HG02763 (cell line): ENCODE measurements around the gene HBP1.

Source experiments
- ATAC-seq: cut with Tn5 transposase; IDR thresholded peaks from one replicate; pipeline ENCODE4 v1.9.1; 2021; ENCODE audit warnings: mild to moderate bottlenecking, moderate library complexity; ENCODE audit not compliant: unreplicated experiment

HBP1 gene

DNA sequence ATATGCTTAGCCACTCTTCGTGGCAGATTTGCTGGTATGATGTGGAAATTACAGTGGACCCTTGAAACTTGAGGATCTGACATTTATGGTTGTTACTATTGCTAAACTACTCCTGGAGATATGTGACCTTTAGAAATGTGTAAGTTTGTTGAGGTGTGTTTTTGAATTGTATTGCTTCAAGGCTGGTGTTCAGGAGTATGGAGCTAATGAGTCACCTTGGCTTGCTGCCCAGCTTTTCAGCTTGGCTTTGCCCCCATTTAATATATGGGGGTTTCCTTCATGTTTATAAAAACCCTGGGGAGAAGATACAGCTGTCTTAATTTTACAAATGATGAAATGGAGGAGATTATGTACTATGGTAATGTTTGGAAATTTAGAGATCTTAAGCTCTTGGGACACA is 11.6 kb downstream of the HBP1 start:
- no peak for ATAC-seq

DNA sequence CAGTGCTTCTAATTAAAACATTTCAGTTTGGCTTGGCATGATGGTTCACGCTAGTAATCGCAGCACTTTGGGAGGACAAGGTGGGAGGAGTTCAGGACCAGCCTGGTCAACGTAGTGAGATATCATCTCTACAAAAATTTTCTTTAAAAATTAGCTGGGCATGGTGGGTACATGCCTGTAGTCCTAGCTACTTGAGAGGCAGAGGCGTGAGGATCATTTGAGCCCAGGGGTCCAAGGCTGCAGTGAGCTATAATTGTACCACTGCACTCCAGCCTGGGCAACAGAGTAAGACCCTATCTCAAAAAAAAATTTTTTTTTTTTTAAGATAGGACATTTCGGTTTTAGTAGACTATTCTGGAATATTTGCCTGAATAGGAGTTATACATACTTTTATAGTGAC is 12.4 kb downstream of the HBP1 start:
- no peak for ATAC-seq

DNA sequence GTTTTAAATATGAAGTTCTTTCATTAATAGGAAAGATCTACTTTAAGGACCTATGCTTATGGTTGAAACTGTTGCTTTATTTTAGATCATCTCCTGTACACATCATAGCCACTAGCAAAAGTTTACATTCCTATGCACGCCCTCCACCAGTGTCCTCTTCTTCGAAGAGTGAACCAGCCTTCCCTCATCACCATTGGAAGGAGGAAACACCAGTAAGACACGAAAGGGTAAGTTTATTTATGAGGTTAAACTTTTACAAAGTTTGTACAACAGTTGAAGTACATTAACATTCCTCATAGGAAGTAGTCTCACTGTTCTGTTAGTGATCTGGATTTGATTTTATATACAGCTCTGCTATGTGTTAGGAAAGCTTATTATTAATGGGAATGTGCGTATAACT is 16.9 kb downstream of the HBP1 start:
- no peak for ATAC-seq

DNA sequence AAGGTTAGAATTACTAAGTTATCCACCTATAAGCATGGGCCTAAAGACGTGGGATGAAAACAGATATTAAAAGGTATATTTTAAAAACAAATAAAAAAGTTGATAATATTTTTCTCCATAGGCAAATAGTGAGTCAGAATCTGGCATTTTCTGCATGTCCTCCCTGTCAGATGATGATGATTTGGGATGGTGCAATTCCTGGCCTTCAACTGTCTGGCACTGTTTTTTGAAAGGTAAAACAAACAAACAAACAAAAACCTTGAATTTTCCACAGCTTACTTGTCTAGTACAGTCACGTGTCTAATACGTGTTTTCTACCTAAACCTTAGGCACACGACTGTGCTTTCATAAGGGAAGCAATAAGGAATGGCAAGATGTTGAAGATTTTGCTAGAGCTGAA is 17.4 kb downstream of the HBP1 start:
- ATAC-seq: no peak

DNA sequence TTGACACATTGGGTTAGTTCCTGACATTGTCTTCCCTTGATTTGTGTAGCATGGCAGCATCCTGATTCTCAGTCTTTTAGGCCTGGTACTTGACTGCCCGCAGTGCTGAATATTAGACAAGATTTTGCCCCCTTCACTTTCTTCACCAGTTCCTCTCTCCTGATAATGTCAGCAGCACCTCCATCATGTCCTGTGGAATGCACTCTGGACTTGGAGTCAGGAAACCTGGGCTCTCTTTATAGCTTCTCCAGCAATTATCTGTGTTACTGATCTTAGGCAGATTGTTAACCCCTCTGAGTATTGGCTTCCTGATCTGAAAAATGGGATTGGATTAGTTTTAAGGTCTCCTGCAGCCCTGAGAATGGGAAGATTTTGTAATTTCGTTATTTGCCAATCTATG is 19.0 kb downstream of the HBP1 start:
- ATAC-seq: no peak

DNA sequence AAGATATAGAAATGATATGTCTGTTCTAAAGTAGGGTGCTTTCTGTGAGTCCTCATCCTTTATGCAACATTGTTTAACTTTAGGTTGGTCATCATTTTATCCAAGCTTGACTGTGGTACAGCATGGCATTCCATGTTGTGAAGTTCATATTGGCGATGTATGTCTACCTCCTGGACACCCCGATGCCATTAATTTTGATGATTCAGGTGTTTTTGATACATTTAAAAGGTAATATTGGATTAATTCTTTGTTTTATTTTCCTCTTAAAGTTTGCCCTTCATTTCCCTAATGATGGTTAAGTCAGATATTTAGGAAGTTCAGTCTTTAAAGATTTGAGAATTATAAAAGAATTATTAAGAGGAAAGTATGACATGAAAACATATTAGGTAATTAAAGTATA is 21.3 kb downstream of the HBP1 start:
- ATAC-seq: no peak

DNA sequence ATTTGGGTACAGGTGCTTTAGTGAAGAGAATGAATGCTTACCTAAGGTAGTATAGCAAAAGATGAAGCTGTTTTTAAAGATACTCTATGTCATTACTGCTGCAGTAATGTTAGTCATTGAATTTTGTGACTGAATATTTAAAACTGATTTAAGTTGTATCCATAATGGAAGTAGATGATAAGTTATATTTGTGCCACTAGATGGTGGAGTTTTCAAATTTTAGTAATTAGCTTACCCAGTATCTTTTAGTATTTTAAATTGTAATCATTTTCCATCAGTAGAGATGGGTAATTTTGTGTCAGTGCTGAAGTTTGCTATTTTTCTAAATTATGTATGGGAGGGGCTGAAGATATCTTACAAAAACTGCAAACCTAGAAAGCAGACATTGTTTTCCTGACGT is 25.2 kb downstream of the HBP1 start:
- no peak for ATAC-seq

DNA sequence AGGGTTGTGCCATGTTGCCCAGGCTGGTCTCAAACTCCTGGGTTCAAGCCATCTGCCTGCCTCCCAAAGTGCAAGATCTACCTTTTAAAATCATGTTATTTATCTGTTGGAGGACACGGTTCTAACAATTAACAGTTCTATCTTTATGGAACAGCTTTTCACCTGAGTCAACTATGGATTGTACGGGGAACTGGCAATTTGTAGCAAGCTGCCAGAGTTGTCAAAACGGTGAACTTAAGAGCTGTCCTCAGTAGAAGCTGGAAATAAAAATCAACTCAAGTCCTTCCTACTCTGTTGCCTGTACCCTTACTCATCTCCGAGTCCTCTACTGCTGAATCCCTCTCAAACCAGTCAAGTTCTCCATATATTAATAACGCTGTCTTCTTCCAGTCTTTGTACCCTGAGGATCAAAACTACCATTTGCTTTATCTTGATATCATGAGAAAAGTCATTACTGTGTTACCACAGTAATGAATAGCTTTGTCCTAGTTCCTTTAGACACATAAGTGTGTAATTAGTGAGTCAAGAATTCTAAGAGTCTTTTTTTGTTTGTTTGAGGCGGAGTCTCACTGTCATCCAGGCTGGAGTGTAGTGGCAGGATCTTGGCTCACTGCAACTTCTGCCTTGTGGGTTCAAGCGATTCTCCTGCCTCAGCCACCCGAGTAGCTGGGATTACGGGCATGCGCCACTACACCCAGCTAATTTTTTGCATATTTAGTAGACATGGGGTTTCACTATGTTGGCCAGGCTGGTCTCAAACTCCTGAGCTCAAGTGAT is 28.2 kb downstream of the HBP1 start:
- ATAC-seq: no peak

DNA sequence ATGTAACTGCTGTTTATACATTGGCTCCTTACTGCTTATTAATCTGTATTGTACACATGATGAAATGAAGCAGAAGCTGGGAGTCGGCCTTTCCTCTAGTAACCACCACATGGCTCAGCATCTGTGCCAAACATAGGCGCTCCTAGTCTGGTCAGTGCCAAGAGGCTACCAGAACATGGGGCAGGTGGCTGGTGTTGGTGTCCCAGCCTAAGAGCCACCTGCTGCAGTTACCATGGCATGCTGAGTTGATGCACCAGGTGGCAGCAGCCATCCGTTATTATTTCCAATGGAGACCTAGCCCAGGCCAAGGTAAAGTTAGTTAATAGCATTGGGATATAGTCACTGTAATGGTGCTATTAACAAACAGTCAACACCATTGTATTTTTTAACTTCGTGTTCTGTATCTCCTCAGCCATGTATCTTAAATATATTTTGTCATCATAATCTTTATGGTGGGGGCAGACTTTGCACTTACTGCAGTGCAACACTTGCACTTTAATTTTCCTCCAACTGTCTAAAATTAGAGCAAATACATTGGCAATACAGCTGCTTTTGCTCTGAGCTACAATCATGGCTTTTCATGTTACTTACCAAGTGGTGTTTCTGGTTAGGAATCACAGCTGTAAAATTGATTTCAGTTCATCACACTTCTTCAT is 33.1 kb downstream of the HBP1 start:
- no peak for ATAC-seq

DNA sequence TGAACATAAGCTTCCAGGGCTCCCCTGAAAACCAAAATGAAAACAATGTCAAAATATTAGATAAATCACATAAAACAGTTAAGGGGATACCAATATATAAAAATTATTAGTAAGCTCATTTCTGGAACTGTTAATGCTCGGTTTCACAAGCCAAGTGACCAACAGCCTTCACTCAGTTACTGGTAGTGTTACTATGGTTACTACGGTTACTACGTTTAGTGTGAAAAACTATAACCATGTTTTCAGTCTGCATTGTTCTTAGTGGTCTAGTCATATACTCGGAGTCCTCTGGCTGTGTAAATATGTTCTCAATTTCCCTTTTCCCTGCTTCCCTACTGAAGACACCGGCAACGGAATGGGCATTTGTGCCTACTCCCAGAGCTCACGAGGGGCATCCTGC is 34.8 kb downstream of the HBP1 start:
- ATAC-seq: no peak

DNA sequence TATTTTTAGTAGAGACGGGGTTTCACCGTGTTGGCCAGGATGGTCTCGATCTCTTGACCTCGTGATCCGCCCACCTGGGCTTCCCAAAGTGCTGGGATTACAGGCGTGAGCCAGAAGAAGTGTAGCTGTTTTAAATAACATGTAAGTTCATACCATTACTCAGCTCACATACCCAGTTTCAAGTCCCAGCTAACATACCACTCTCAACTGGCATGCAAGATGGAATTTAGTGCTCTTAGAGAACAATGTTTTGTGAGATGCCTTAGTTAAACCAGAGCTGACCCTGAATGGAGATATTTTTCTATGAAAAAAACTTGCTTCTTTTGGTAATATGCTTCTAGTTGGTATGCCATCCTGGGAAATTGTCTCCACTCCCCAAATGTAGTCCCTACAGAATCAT is 37.3 kb downstream of the HBP1 start:
- no peak for ATAC-seq

DNA sequence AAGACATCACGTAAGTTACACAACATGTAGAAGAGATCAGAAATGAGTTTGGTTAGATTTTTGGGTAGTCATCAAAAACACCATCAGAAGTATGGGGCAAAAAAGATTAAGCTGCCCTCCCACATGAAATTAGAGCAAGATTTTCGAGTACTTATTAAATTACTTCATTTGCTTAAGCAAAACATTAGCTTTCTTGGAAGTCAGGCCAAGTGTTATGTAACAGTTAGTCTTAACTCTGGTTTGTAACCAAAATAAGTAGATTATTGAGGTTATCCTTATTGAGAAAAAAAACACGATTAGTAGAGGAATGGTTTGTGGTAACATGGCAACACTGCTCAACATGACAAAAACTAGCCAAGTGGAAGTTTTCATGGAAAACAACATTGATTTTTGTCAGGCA is 37.9 kb downstream of the HBP1 start:
- no peak for ATAC-seq

DNA sequence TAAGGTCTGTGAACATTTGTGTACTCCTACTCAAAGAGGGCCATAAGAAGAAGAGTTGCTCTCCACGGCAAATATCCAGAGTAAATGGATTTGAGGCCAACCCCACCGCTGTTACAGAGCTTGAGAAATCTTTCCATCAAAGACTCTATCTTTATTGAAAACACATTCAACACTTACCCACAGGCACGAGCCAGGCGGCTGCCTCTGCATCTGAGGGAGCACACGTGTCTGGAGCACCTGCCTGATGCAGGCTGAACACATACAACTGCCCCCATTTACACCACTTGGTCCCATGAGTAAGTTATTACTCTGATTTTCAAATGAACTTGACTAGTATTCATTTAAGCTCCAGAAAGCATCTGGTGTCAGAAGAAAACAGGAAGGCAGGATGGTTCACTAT is 38.7 kb downstream of the HBP1 start:
- ATAC-seq: no peak

DNA sequence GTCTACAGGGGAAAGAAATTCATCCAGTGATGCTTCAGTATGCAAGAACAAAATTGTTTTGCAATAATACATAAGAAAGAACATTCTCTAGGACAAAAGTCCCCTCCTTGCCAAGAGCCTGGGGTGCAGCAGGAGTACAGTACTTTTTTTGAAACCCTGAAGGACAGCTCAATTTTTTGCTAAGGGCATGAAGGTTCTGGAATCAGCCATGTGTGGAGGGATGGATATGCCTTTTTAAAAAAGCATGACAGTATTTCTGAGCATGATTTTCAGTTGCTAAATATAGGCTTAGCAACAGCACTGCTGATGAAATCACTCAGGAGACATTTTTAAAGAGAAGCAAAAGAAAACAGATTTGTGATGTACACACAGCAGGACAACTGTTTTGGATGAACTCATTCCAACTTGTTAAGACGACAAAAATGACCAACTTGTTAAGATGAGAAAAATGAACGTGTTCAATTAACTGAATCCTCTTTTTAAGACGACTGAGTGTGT is 39.3 kb downstream of the HBP1 start:
- ATAC-seq: no peak

DNA sequence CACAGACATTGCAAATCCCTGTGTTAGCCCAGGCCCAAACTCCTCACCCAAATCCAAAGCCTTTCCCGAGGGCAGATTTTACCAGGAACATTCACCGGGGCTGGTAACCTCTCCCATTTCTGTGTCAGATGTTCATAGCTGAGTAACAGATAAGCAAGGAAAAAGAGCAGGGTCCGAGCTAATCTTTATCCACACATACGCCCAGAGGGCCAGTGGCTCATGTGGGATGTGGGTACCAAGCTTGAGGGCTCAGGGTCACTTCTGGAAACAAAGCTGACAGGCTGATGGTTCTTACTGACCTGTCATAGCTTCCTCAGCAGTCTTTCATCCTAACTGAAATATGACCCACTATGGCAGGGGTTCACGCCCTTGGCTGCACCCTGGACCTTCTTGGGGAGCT is 39.8 kb downstream of the HBP1 start:
- no peak for ATAC-seq

DNA sequence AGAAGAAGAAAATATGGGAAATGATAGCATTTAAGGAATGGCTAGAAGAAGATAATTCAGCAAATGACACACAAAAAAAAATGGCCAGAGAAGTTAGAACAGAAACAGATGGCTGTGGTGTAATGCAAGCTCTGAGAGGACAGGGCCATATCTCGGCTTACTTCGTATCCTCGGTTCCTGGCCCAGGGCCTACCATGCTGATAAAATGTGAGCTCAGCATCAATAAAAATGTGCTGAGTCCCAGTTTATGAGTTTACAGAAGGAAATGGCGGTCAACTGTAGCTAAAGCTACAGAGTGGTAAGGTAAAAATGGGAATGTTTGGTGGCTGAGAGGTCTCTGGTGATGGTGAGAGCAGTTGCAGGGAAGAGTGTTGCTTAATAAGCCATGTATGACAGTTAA is 40.8 kb downstream of the HBP1 start:
- ATAC-seq: no peak

DNA sequence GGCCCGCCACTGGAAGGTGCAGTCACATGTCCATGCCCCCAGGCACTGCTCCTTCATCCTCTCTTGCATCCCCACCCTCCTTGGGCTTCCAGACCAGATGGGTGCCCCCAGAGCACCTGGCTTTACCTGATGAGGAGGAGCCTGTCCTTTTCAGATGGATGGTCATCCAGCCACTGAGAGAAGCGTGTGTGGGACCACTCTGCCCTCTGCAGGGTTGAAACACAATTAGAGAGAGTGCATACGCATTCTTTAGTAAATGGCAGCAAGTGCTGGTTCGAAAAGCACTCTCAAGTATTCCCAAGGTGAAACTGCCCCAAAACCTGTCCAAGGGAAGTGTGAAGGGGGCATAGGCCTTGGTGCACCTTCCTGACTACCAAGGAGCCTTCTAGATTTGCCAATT is 41.6 kb downstream of the HBP1 start:
- ATAC-seq: no peak

DNA sequence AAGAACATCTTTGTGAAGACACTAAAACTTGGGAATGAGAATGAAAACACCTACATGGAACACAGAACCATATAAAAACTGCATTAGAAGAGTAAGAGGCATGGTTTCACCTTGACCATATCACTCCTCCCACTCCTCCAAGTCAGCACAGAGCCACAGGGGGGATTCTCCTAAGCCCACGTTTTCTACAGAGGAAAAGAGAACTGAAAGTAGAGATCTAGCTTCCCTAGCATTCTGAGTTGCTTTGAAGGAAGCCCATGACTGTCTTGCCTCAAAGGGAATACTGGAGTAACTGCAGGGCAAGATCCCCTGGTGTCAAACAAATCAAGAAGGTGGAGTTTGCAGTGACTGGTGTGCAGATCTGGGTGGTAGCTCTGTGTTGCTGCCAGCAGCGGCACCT is 43.9 kb downstream of the HBP1 start:
- no peak for ATAC-seq

DNA sequence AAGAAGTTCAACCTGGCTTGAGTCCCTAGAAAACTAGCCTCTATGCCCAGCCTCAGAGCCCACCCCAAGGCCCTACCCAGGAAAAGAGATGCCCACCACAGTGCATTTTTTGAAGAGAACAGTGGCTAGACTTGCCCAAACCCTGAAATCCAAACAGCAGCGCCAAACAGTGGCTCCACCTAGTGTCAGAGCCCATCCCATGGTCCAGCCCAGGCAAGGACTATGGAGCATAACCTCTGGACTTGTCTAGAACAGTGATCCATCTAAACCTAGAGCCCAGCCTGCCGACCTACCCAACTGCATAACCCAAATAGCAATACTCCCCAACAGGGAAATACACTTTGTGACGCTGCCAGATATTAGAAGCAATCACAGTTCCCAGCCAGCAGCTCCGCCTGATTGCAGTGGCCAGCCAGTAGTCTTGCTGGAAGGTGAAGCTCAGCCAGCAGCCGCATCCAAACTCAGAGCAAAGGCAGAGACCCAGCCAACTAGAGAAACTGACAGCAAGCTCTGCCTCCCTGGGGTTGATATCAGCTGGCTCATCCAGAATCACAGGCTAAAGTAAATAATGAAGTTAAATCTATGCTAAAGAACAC is 44.5 kb downstream of the HBP1 start:
- ATAC-seq: no peak

DNA sequence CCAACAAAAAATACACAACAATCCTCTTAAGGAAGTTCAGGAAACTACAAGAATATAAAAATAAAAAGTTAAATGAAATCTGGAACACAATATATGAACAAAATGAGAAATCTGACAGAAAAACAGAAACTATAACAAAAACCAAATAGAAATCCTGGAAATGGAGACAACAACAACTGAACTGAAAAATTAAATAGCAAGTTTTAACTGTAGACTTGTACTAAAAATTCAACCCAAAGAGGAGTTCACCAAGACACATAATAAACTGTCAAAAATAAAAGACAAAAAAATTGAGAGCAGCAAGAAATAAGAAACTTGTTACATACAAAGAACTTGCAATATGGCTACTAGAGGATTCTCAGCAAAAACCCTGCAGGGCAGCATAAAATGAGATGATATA is 45.1 kb downstream of the HBP1 start:
- ATAC-seq: no peak

DNA sequence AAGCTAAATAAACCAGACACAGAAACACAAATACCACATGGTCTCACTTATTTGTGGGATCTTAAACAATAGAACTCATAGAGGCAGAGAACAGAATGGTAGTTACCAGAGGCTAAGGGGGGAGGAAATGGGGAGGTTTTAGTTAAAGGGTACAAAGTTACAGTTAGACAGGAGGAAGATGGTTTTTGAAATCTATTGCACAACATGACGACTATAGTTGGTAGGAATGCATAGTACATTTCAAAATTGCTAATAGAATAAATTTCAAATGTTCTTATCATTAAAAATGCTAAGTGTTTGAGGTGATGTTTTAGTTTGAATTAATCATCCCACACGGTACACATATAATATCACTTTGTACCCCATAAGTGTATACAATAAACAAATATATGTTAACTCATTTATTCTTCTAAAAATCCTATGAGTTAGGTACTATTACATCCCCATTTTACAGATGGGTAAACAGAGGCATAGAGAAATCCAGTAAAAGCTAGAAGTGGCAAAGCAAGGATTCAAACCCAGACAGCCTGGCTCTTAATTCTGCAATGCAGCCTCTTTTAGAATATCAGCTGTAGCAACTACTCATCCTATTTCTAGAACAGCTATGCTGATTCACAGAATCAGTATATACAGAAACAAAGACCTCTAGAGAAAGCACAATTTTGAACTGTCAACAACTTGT is 50.9 kb downstream of the HBP1 start:
- no peak for ATAC-seq

DNA sequence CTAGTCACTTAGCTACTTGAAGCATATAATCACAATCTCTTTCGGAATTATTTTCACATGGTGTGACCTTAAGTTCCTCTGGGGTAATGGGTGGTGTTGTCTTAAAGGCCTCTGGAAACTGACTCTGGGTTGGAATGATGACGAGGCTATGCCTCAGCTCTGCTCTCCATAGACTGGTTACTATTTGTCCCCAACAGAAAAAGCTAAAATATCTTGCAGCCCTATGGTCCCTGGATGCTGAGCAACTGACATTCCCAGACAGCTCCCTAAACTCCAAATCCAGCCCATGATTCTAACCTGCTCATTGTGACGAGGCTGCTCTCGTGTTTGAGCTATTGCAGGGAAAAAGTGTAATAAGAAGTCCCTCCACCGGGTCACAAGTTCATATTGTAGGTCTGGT is 51.6 kb downstream of the HBP1 start:
- ATAC-seq: no peak
